Cardiac muscle cell (in vitro differentiated cells and primary cell): Measurements from ENCODE around the gene DPYD. TPM values are rescaled to one million over a fixed set of nuclear protein-coding genes. Genes with fewer than 3 reads are reported as not detected.

Experiments
- DNase-seq, 2 donors: peaks; one replicate each; pipeline versions ENCODE4 v3.0.0 to v3.0.0-alpha.2; 2010 to 2017; ENCODE audit warnings: low read depth in 1 of 2, low spot score in 1 of 2
- H3K27ac ChIP-seq: fragments of 200-600 bp; sonication (generic); 2 replicates; pipeline ENCODE4 v1.5.1; 2016
- H3K27me3 ChIP-seq: fragments of 200-600 bp; sonication (generic); 2 replicates; pipeline ENCODE4 v1.6.0; 2016; ENCODE audit warnings: control low read depth
- H3K36me3 ChIP-seq: fragments of 200-600 bp; sonication (generic); 2 replicates; pipeline ENCODE4 v1.5.1; 2016; ENCODE audit warnings: control low read depth
- H3K4me1 ChIP-seq: fragments of 200-600 bp; sonication (generic); 2 replicates; pipeline ENCODE4 v1.8.1; 2017; ENCODE audit warnings: low read depth, mild to moderate bottlenecking, mixed run types
- H3K4me3 ChIP-seq: fragments of 200-600 bp; sonication (generic); 2 replicates; pipeline ENCODE4 v1.5.1; 2016; ENCODE audit warnings: mild to moderate bottlenecking
- H3K9me3 ChIP-seq: fragments of 200-600 bp; sonication (generic); 2 replicates; pipeline ENCODE4 v1.5.1; 2017; ENCODE audit warnings: low read depth, mild to moderate bottlenecking, control low read depth
- CTCF ChIP-seq: IDR thresholded peaks from 2 replicates; pipeline ENCODE4 v1.5.1; 2012; ENCODE audit warnings: low read depth, mild to moderate bottlenecking, low read length
- polyA plus RNA-seq: library from polyadenylated mRNA; unstranded; fragments of >200 nt; fragmentation: Nextera tagmentation; extraction: Ambion mirVana; gene quantifications from 2 replicates; pipeline ENCODE4 v1.2.1, GENCODE V29; 2016
- total RNA-seq: library from RNA; depleted of rRNA; stranded (reverse); fragments of >200 nt; gene quantifications from 2 replicates; pipeline ENCODE4 v1.2.3, GENCODE V29; 2016

DPYD gene
- total and polyA plus RNA-seq, 2 experiments from 2014 or later = 0.66 to 2.0 TPM

DNA sequence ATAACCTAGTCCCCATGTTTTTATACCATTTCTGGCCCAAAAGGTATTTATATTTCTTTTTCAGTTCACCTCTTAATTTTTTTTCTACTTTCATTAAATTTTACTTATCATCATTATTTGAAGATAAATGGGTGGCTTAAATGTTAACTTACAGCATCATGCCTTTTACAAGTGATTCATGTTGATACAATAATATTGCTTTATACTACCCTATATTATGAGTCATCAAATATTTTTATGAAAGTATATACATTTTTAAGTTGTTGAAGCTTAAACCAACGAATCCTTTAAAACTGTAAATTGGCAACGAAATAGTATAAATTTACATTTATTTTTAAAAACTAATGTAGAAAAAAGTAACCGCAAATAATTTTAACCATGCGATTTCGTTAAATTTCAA, 207.9 kb downstream of the DPYD start:
- Histone ChIP-seq H3K27me3 (no peaks in the 10 kb centered on the region), H3K4me1 (no peaks in the 10 kb centered on the region), H3K36me3 (no peaks in the 10 kb centered on the region), H3K9me3 (no peaks in the 10 kb centered on the region), H3K4me3 (no peak overlapping the region), H3K27ac (no peak overlapping the region)
- TF ChIP-seq CTCF = no peak
- no peak for DNase-seq

DNA sequence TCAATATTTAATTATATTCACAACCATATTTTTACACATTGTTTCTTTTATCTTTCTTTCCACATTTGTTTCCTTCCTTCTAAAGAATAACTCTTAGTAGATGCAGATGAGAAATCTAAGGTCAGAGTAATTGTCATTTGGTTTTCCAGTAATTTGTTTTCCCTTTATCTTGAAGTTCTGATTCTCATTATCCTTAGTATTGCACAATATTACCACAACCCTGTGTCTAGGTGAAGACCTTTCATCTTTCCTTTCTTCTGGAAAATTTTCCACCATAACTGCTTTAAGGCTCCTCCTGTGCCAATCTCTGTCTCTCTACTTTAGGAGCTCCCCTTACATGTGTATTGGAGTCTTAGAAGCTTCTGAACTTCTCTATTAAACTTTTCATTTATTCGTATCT, 209.0 kb downstream of the DPYD start:
- no peaks in the 10 kb centered on the region for H3K27me3 ChIP-seq
- H3K9me3 ChIP-seq = no peaks in the 10 kb centered on the region
- H3K36me3 ChIP-seq = no peaks in the 10 kb centered on the region
- no peak overlapping the region for H3K4me3 ChIP-seq
- no peak for TF ChIP-seq CTCF
- no peak overlapping the region for H3K27ac ChIP-seq
- H3K4me1 ChIP-seq = no peaks in the 10 kb centered on the region
- no peak for DNase-seq

GRCh38 chr1:97693601-97694000, 227.2 kb downstream of the DPYD start:
- H3K36me3 ChIP-seq = no peaks in the 10 kb centered on the region
- no peak for TF ChIP-seq CTCF
- no peak overlapping the region for H3K27ac ChIP-seq
- H3K4me3 ChIP-seq = no peak overlapping the region
- DNase-seq = no peak
- no peaks in the 10 kb centered on the region for H3K9me3 ChIP-seq
- no peaks in the 10 kb centered on the region for H3K4me1 ChIP-seq
- H3K27me3 ChIP-seq = no peaks in the 10 kb centered on the region

GRCh38 chr1:97691325-97691724, 229.5 kb downstream of the DPYD start:
- Histone ChIP-seq H3K27ac (no peak overlapping the region), H3K4me3 (no peak overlapping the region), H3K27me3 (no peaks in the 10 kb centered on the region), H3K4me1 (no peaks in the 10 kb centered on the region), H3K9me3 (no peaks in the 10 kb centered on the region), H3K36me3 (no peaks in the 10 kb centered on the region)
- DNase-seq = no peak
- TF ChIP-seq CTCF = no peak

- Histone ChIP-seq H3K4me3 (no peak overlapping the region), H3K4me1 (peaks cover 11% of the 10 kb centered on the region), H3K36me3 (no peaks in the 10 kb centered on the region), H3K27me3 (no peaks in the 10 kb centered on the region), H3K9me3 (no peaks in the 10 kb centered on the region), H3K27ac (no peak overlapping the region)
- no peak for DNase-seq
- TF ChIP-seq CTCF = no peak
These were observed 235.5 kb downstream of the DPYD start for GRCh38 chr1:97685360-97685759.

DNA sequence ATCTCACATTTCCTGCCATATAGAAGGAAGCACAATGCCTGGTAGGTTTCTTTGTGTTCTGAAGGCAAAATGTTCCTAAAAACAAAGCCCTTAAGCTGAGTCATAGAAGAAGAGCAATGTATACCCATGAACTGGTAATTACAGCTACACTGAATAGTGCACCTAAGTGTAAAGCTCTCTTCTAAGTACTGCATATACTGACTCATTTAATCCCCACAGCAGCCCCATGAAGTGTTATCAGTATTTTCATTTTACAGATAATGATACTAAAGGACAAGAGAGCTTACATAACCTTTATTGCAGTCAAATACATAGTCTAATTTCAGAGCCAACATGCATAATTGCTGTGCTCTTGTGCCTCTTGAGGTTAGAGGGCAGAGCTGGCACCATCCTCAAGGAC, 239.9 kb downstream of the DPYD start:
- H3K4me1 ChIP-seq = peaks cover 12% of the 10 kb centered on the region
- peak in 1 of 2 donors; percentile 19 for DNase-seq
- no peak overlapping the region for H3K4me3 ChIP-seq
- H3K27ac ChIP-seq = no peak overlapping the region
- no peaks in the 10 kb centered on the region for H3K9me3 ChIP-seq
- H3K27me3 ChIP-seq = no peaks in the 10 kb centered on the region
- no peak for TF ChIP-seq CTCF
- no peaks in the 10 kb centered on the region for H3K36me3 ChIP-seq
